T-helper 1 cell treated with Interleukin-12 subunit alpha and Interleukin-12 subunit beta and Interleukin-4 antibody, amounts not matched to agents 30 μg/mL and 1 μg/mL, for 36 hours (primary cell): ENCODE results near the gene CLUH.
"Not testable (repeated sequence)": the region's sequence is repeated elsewhere in the genome, so short reads cannot be mapped to it uniquely, and the experiment has no call there.

Source experiments
- H3K27ac Mint-ChIP-seq: one replicate; pipeline ENCODE4 v1.8.0; 2021; ENCODE audit warnings: mild to moderate bottlenecking, mixed read lengths
- H3K27me3 Mint-ChIP-seq: one replicate; pipeline ENCODE4 v1.8.0; 2021; ENCODE audit warnings: low read depth, mixed read lengths
- H3K36me3 Mint-ChIP-seq: one replicate; pipeline ENCODE4 v1.8.0; 2021; ENCODE audit warnings: low read depth, mixed read lengths
- H3K4me1 Mint-ChIP-seq: one replicate; pipeline ENCODE4 v1.8.0; 2021; ENCODE audit warnings: low read depth, mixed read lengths
- H3K4me3 Mint-ChIP-seq: one replicate; pipeline ENCODE4 v1.8.0; 2021; ENCODE audit warnings: mild to moderate bottlenecking, moderate library complexity, mixed read lengths
- H3K9me3 Mint-ChIP-seq: one replicate; pipeline ENCODE4 v1.8.0; 2021; ENCODE audit warnings: mixed read lengths

Gene CLUH

GRCh38 chr17:2700030-2700490, 11.5 kb downstream of the CLUH start:
- Mint-ChIP-seq H3K27me3 (no peaks in the 10 kb centered on the region), H3K27ac (no peak overlapping the region), H3K4me3 (no peak overlapping the region), H3K4me1 (no peaks in the 10 kb centered on the region), H3K9me3 (no peaks in the 10 kb centered on the region), H3K36me3 (no peaks in the 10 kb centered on the region)

DNA sequence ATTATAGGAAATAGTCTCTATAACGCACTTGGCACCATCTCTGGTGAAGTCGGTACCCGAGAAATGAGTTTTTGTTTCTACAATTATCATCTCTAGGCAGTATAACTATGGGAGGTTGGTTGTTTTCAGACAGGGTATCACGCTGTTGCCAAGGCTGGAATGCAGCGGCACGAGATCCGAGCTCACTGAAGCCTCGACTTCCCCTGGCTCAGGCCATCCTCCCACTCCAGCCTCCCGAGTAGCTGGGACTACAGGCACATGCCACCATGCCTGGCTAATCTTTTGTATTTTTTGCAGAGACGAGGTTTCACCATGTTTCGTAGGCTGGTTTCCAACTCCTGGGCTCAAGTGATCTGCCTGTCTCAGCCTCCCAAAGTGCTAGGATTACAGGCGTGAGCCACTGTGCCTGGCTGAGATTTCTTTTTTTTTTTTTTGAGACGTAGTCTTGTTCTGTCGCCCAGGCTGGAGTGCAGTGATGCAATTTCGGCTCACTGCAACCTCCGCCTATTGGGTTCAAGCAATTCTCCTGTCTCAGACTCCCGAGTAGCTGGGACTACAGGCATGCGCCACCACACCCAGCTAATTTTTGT, 12.3 kb downstream of the CLUH start:
- not testable (repeated sequence) for H3K36me3 Mint-ChIP-seq, H3K9me3 Mint-ChIP-seq, H3K27ac Mint-ChIP-seq, H3K27me3 Mint-ChIP-seq, H3K4me3 Mint-ChIP-seq, H3K4me1 Mint-ChIP-seq

GRCh38 chr17:2697611-2698162, 13.9 kb downstream of the CLUH start:
- Mint-ChIP-seq H3K4me1 (no peaks in the 10 kb centered on the region), H3K27me3 (no peaks in the 10 kb centered on the region), H3K9me3 (no peaks in the 10 kb centered on the region), H3K36me3 (no peaks in the 10 kb centered on the region), H3K4me3 (no peak overlapping the region), H3K27ac (no peak overlapping the region)

DNA sequence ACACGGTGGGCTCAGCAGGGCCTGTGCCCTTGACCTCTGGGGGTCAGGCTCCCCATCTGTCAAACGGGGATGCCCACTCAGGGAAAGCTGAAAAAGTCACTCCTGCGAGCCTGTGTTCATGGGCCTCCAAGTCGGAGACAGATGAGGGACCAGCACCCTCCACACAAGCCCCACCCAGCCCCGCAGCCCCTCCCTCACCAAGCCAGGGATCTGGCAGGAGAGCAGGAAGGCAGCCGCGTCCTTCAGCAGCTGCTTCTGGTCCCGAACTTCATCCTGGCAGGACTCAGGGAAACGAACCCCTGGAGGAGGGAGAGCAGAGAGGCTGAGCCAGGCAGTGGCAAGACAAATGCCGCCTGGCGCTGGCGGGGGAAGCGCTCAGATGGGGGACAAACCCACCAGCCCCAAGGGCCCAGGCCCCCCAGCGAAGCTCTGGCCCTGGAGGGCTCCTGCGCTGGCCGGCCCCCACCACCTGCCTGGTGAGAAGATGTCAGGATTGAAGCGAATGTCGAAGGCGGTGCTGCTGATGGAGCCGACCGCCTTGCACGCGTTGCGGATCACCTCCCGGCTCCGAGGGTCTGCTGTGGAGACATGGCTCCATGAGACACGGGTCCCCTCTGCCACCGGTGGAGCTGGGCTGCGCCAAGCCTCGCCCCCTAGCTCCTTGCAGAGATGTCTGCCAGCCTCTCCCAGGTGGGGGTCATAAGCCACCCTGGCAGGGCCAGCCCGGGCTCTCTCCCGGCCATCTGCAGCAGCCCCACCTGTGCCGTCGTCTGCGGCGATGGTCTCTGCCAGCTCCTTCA, 15.4 kb downstream of the CLUH start:
- Mint-ChIP-seq H3K27ac (no peak overlapping the region), H3K4me1 (no peaks in the 10 kb centered on the region), H3K27me3 (no peaks in the 10 kb centered on the region), H3K36me3 (no peaks in the 10 kb centered on the region), H3K4me3 (no peak overlapping the region), H3K9me3 (no peaks in the 10 kb centered on the region)

DNA sequence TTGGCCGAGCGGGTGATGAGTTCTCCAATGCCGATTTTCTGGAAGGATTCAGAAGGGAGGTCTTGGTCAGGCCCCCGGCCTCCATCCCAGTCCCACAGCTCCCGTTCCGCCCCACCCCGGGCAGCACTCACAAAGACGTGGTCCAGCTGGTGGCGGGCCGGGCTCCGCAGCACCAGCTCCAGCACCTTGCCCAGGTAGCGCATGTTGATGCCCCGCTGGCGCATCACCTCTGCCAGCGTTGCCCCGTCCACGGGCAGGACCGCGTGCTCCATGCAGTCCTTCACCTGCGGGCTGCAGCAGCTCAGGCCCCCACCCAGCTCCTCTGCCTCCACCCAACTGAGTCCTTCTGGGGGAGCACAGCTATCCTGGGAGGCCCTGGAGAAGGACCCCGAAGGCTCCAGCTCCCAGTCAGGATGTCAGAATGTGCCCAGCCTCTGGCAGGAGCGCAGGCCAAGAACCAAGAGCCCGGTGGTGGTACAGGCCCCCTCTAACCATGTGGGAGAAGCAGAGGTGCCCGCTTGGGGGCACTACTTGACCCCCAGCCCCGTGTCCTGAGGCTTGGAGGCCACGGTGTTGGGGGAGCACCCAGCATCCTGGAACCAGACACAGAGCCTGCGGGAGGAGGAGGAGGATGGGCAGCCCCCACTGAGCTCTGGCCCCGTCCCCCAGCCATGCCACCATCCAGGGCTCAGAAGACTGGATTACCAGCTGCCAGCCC, 16.2 kb downstream of the CLUH start:
- H3K9me3 Mint-ChIP-seq = no peaks in the 10 kb centered on the region
- no peak overlapping the region for H3K4me3 Mint-ChIP-seq
- no peak overlapping the region for H3K27ac Mint-ChIP-seq
- H3K4me1 Mint-ChIP-seq = no peaks in the 10 kb centered on the region
- H3K27me3 Mint-ChIP-seq = no peaks in the 10 kb centered on the region
- H3K36me3 Mint-ChIP-seq = no peaks in the 10 kb centered on the region

- Mint-ChIP-seq H3K27me3 (no peaks in the 10 kb centered on the region), H3K4me3 (no peak overlapping the region), H3K4me1 (no peaks in the 10 kb centered on the region), H3K27ac (no peak overlapping the region), H3K36me3 (no peaks in the 10 kb centered on the region), H3K9me3 (no peaks in the 10 kb centered on the region)
Measured at GRCh38 chr17:2694381-2695242, 17.0 kb downstream of the CLUH start.

DNA sequence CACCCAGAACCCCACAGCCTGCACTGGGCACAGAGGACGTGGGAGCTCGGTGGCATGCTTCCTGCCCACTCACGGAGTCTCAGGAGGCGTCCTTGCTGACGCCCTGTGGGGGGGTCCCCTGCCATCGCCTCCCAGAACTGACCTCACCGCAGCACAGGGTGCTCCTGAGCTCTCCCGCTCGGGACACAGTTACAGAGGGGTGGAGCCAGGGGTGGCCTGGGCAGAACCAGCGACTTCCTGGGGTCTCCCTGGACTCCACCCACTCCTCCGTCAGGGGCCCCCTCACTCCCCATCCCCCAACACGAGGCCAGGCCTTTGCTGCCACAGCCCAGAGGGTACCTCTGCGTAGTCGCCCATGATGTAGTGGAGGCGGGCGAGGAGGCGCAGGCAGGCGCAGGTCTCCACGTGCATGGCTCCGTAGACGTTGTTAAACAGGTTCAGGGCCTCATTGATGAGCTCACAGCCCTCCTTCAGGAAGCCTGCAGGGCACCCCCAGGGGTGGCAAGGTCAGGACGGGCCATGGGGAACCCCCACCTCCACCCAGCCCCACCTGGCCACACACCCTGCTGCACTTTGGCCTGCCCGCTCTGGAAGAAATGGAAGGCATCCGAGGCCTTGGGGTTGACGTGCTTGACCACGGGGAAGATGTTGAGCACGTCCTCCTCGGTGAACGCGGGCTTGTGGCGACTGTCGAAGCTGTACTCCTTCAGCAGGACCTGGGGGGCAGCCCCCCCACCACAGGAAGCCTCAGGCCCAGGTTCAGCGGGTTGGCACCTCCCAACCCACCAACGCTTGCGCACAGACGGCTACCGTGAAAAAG, 17.8 kb downstream of the CLUH start:
- Mint-ChIP-seq H3K4me3 (no peak overlapping the region), H3K27ac (no peak overlapping the region), H3K4me1 (no peaks in the 10 kb centered on the region), H3K27me3 (no peaks in the 10 kb centered on the region), H3K36me3 (no peaks in the 10 kb centered on the region), H3K9me3 (no peaks in the 10 kb centered on the region)

DNA sequence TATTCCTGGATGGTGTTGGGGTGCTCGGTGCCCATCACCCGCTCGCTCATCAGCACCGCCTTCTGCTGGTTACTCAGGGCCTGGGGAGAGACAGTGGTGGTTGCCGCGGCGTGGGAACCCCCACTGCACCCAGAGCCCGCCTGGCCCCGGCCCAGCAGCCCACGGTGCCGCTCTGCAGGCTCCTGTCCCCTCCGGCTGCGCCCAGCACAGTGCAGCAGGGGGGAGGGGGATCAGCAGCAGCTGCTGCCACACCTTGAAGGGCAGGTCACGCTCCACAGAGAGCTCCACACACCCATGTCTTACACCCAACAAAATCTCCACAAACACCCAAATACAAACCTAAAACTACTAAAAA, 18.8 kb downstream of the CLUH start:
- no peak overlapping the region for H3K27ac Mint-ChIP-seq
- no peaks in the 10 kb centered on the region for H3K4me1 Mint-ChIP-seq
- no peak overlapping the region for H3K4me3 Mint-ChIP-seq
- H3K9me3 Mint-ChIP-seq = no peaks in the 10 kb centered on the region
- H3K27me3 Mint-ChIP-seq = no peaks in the 10 kb centered on the region
- H3K36me3 Mint-ChIP-seq = no peaks in the 10 kb centered on the region

DNA sequence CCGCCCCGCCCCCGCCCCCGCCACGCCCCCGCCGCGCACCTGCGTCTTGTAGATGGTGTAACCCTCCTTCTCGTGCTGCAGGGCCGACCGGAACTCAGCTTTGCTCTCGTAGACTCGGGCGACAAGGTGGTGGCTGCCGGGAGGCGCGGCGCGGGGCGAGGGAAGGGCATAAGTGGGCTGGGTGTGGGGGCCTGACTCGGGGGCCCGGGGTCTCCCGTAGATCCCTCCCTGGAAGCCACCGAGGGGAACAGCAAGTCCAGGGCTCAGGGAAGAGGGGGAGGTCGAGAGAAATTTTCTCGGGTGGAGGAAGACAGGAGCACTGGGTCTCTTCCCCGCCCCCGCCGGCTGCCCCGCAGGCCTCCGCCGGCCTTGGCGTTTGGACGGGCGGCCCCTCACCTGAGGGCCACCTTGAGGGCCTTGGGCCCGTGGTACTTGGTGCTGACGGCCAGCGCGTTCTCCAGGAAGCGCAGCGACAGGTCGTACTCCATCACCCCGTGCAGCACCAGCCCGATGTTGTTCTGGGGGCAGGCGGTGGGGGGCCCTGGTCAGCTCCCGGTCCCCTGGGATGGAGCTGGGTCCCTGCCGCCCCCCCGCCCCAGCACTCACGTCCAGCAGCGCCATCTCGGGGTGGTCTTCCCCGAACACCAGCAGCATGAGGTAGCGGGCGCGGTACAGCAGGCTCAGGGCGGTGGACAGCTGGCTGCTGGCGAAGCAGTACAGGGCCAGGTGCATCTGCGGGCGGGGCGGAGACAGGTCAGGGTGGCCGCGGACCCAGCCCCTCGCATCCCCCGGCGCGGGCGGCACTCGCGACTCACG, 19.4 kb downstream of the CLUH start:
- no peaks in the 10 kb centered on the region for H3K9me3 Mint-ChIP-seq
- no peak overlapping the region for H3K27ac Mint-ChIP-seq
- no peaks in the 10 kb centered on the region for H3K27me3 Mint-ChIP-seq
- H3K4me1 Mint-ChIP-seq = no peaks in the 10 kb centered on the region
- H3K36me3 Mint-ChIP-seq = no peaks in the 10 kb centered on the region
- no peak overlapping the region for H3K4me3 Mint-ChIP-seq

DNA sequence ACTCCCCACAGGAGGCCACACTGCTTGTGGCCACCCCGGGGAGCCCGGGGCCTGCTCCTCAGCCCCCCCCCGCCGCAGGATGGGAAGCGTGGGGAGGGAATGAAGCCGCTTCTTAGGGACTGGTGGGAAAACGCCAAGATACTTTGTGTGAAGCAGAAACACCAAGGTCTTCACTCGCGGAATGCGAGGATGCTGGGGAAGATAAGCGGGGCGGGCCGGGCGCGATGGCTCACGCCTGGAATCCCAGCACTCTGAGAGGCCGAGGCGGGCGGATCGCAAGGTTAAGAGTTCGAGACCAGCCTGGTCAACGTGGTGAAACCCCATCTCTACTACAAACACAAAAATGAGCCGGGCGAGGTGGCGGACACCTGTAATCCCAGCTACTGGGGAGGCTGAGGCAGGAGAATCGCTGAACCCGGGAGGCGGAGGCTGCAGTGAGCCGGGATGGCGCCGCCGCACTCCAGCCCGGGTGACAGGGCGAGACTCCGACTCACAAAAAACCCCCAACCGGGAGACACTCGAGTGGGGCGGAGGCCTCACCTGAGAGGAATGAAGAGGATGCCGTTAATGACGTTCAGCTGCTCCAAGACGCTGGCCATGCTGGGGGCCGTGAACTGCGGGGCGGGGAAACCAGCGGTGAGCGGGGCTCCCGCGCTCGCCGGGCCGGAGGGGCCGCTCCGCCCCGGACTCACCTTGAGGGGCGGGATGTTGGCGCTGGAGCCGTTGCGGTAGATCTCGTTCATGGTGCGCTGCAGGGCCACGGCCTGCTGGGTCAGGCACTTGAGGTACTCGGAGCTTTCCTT, 20.3 kb downstream of the CLUH start:
- H3K4me1 Mint-ChIP-seq = no peaks in the 10 kb centered on the region
- H3K4me3 Mint-ChIP-seq = no peak overlapping the region
- H3K9me3 Mint-ChIP-seq = no peaks in the 10 kb centered on the region
- no peak overlapping the region for H3K27ac Mint-ChIP-seq
- no peaks in the 10 kb centered on the region for H3K36me3 Mint-ChIP-seq
- H3K27me3 Mint-ChIP-seq = no peaks in the 10 kb centered on the region

DNA sequence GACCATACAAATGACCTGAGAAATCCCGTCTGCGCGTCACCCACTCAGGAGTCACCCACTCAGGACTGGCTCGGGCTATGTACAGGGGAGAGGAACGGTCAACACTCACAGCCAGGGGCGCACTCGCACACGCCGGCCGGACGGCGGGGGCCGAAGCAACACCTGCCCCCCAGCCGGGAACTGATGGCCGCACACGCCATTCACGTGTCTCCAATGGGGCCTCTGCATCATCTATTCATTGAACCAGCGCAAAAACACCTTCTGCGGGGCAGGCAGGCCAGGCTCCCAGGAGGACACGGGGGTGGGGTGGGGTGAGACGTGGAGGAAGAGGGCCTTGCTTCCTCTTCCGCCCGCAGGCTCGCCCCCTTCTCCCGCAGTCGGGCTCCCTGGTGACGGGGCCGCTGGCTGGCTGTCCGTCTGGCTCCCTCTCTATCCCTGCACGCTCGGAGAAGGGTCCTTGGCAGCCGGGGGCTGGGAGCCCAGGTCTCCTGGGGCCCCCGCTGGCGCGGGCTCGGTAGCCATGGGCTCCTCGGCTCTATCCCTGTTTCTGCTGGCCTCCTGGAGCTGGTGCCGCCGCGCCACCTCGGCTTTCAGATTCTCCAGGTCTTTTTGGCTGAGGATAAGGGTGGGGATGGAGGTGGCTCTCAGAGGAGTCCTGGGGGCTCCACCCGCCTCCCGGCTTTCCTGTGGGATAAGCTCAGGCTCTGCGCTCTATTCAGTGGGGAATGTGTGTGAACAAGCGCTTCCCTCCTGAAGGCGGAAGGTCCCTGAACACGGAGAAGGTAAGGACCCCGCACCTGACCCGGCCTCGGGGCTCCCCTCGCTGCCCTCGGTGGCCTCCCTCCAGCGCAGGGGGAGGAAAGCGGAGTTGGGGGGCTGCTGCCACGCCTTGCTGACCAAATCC, 21.1 kb downstream of the CLUH start:
- H3K27ac Mint-ChIP-seq = no peak overlapping the region
- H3K9me3 Mint-ChIP-seq = no peaks in the 10 kb centered on the region
- H3K4me3 Mint-ChIP-seq = no peak overlapping the region
- H3K36me3 Mint-ChIP-seq = no peaks in the 10 kb centered on the region
- H3K27me3 Mint-ChIP-seq = no peaks in the 10 kb centered on the region
- H3K4me1 Mint-ChIP-seq = no peaks in the 10 kb centered on the region
